Activated T-cell treated with anti-CD3 and anti-CD28 coated beads for 48 hours (primary cell): ENCODE data around the gene TKFC.

ENCODE experiments used
- DNase-seq: peaks from one replicate; pipeline ENCODE4 v3.0.0-alpha.2; 2020; ENCODE audit warnings: low read depth

TKFC gene

DNA sequence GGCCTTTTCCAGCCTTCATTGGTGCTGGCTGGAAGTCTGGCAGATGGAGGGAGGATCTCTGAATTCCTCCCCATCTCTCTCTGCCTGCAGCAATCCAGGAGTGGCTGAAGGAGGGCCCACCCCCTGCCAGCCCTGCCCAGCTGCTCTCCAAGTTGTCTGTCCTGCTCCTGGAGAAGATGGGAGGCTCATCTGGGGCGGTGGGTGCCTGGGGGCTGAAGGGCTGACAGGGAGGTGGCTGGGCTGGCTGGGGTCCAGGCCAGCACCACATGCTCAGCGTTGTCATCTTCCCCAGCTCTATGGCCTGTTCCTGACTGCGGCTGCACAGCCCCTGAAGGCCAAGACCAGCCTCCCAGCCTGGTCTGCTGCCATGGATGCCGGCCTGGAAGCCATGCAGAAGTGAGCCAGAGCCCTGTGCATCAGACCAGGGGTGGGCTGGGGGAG lies 12.2 kb downstream of the TKFC start:
- no peak for DNase-seq

DNA sequence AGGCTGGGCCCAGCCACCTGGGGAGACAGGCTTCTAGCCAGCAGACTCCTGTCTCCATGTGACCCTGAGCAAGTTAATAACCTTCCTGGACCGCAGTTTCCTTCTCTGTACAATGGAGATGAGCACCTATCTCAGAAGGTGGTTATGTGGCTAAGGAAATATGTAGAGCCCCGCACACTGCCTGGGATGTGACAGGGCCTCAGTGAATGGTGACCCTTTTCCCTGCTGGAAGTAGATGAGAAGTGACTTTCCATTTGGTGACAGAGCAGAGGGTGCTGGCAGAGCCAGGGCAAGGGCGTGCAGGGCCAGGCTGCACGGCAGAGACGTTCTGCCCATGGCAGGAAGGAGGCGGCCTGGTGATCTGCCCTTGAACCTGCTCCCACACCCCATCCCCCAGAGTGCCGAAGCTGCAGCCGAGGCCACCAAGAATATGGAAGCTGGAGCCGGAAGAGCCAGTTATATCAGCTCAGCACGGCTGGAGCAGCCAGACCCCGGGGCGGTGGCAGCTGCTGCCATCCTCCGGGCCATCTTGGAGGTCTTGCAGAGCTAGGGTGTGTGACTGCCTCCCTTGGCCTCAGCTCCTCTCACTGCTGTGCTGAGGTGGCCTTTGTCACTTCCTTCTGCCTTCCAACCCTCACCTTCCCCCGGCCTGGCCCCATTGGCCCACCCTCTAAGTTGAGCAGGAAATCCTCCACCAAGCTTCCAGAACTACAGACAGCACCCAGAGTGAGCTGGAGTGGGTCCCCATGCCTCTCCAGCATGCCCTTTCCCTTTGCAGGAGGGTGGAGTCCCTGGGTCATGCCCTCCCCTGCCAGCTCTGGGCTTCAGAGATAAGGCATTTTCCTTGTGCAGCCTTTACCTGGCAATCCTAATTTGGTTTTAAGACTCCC lies 13.2 kb downstream of the TKFC start:
- DNase-seq, result no peak

DNA sequence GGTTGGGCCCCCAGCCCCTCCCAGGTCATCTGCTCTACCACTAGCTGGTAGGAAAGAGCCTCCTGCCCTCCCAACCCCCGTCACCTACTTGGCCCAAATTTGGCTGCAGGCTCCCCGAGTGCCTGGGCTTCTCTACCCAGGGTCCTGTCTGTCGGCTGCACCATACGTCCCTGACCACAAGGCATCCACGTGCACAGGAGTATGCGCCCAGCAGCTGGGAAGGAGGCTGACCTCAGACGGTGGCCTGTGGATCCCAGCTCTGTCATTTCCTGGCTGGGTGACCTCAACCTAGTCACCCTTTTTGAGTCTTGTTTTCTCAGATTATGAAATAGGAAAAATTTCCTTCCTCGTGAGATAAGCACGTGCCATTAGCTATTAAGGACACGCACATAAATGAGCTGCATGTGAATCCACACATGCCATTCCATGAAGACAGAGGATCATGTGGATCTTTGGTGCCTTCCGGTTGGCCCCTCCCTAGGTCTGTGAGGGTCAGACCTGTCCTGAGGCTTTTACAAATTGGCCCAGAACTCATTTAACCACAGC lies 15.0 kb downstream of the TKFC start:
- DNase-seq, result no peak

DNA sequence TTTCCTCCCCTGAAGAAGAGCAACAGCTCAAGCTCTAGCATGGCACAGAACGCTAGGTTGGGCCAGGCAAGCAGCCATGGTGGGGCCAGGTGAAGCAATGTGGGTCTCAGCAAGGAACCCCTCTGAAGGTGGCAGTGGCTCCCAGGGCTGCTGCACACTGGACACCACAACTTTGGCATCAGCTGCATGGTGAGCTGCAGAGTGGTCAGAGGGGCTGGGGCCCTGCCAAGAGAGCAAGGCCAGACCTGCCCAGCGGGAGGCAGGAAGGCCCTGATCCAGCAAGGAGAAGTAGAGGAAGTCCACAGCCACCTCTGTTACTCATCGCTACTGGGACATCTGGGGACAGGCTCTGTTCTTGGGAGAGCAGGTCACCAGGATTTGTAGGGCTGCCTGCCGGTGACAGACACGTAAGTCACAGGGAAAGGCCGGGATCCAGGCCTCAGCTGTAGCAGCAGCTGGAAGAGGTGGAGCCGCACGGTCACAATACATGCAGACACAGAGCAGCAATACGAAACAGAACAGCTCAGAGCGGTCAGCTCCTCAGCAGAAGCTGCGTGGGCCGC lies 16.2 kb downstream of the TKFC start:
- no peak for DNase-seq

DNA sequence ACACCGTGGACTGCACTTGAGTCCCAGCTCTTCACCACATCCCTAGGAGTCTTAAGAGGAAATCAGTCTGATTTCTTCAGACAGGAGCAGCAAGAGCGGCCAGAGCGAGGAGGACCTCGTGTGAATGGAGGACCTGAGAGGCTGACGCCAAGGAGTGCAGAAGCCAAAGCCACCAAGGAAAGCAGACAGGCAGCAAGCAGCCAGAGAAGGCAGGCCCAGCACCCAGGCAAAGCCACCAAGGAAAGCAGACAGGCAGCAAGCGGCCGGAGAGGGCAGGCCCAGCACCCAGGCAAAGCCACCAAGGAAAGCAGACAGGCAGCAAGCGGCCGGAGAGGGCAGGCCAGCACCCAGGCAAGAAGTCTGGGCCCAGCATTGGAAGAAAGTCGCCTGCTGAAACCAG lies 16.9 kb downstream of the TKFC start:
- DNase-seq, result no peak

DNA sequence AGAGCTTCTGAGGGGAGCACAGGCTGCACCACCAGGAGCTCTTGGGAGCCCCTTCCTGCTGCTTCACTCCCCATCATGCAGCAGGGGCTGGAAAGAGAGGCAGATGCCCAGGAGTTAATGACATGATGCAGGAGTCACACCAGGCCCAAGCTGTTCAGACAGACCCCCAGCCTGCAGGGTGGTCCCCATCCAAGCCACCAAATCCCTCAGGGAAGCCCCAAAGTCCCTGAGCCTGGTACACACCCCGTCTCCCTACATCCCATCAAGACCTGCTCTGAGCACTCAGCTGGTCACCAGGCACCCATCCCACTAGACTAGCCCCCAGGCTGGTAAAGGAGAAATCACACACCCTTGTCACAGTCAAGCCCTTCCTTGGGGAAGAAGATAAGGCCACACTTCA lies 17.3 kb downstream of the TKFC start:
- no peak for DNase-seq

DNA sequence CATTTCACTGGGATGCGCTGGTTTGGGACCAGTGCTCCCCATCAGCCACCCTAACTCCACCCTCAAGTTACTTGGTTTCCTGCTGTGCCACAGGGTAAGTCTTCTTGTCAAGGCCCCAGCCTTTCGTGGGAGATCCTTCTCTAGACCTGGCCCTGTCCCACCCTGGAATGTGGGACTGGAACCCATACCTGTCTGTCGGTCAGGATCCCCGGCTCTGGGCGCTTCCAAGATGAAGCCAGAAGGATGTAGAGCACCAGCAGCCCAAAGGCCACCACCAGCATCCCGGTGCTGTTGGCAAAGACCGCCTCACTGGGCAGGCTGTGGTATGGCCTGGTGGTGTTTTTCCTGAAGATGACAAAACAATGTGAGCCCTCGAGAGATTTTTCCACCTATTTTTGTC lies 17.8 kb downstream of the TKFC start:
- DNase-seq, result no peak

DNA sequence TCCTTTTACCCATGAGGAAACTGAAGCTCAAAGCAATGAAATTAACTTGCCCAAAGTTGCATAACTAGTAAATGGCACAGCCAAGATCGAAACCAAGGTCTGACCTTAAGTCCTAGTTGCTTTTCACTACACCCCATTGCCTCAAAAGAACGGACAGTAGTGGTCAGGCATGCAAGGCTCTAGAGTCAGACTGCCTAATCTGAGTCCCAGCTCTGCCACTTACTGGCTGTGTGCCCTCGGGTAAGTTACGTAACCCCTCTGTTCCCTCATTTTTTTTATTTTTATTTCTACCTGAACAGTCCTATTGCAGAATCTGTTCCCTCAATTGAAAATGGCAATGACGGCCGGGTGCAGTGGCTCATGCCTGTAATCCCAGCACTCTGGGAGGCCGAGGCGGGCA lies 19.0 kb downstream of the TKFC start:
- DNase-seq, result no peak

DNA sequence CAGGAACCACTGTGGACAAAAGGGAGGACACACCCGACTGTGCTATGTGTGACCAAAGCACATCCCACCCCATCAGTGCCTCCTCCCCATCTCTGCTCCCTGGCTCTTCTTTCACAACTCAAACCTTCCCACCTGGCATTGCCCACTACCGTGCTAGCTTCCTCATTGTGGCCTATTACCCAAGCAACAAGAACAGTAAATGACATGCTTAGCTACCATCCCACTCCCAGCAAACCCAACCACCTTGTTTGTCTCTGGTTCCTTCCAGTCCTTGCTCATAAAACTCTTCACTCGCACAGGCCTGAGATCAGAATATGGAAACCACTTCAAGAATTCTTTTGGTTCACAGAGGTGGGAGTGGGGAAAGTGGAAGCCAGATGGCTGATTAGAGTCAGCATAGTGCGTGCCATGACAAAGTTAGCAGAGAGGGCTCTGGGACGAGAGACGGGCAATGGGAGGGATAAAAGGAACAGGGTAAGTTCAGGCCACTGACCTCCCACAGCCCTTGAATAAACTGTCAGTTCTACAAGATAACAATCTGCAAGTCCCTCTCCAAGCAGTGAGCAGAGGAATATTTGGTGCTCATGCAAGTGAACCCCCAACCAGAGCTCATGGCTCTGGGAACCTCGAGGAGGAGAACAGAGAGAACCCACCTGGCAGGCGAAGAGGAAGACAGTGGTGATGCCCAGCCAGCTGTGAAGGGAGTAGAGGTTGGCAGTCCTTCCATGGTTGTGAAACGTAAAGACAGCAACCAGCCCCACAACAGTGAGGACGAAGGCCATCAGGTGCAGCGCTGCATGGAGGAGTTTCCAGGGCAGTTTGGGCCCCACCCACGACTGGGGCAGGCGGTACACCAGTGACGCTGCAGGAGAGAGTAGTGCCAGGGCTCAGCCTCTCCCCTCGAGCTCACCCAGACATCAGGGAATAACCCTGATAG lies 20.4 kb downstream of the TKFC start:
- DNase-seq, result no peak

DNA sequence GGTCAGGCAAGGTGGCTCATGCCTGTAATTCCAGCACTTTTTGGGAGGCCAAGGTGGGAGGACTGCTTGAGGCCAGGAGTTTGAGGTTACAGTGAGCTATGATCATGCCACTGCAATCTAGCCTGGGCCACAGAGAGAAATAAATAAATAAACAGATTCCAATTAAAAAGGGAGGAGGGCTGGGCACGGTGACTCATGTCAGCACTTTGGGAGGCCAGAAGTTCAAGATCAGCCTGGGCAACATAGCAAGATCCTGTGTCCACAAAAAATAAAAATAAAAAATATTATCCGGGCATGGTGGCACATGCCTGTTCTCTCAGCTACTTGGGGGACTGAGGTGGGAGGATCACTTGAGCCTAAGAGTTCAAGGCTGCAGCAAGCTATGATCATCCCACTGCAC lies 21.2 kb downstream of the TKFC start:
- DNase-seq, result no peak

DNA sequence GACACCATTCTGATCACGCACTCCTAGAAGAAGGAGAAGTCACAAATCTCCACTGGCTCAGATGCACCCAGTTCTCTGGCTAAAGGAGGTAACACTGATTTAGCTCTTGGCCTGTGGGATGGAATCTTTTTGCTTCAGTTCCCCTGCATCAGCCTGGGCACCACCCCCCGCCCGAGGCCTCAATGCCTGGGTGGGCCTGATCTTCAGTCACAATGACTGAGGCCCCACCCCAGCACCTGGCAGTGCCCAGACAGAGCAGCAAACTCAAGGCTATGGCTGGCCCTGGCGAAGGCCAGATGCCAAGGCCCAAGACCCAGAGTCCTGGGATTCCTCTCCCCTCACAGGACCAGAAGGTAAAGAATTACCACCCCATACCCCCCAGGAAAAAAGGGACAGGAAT lies 23.7 kb downstream of the TKFC start:
- DNase-seq, result no peak

DNA sequence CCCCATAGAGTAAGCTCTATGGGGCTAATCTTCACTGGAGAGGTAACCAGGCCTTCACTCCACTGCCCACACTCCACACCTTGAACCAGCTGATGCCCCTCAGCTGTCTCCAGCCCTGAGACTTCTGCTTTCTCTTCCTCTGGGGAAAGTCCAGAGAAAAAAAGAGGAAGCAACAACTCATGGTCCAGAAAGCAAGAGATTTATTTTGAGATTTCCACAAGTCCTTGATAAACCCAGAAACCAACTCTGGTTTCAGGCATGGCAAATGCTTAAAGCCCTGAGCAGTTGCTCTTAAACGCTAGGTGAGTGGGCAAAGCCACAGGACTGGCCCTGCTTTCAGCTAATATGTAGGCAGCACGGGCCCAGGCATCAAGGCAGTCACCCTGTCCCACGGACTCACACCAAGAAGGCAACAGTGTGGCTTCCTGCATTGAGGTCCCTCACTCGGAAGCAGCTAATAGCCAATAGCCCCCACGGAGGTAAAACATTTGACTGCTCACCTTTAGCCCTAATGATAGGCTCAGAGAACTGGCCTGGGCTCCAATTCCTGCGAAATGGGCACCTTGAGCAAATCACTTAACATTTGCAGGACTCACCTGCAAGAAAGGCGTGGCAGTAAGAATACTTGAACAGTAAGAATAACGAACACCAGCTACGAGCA lies 24.3 kb downstream of the TKFC start:
- DNase-seq, result no peak

DNA sequence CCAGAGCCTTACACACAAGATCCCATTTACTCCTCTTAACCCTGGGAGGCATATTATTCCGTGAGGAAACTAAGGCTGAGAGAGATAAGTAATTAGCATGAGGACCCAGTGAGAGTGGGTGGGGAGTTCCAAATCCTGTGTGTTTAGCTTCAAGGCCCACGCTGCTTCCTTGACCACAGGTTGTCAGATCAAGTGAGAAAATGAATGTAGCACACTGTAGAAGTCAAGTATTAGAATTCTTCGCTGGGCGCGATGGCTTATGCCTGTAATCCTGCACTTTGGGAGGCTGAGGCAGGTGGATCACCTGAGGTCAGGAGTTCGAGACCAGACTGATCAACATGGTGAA lies 24.8 kb downstream of the TKFC start:
- no peak for DNase-seq

DNA sequence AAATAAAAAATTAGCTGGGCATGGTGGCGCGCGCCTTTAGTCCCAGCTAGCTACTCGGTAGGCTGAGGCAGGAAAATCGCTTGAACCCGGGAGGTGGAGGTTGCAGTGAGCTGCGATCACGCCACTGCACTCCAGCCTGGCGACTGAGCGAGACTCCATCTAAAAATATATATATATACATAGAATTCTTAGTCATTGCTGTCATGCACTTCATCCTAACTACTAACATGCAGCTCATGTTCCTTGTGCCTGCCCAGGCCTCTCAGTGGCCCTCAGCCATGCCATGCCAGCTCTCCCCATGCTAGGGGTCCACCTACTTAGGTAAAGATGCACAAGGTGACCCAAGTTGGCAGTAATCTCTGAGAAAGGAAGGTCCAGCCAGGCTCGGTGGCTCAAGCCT lies 25.5 kb downstream of the TKFC start:
- DNase-seq, result no peak

DNA sequence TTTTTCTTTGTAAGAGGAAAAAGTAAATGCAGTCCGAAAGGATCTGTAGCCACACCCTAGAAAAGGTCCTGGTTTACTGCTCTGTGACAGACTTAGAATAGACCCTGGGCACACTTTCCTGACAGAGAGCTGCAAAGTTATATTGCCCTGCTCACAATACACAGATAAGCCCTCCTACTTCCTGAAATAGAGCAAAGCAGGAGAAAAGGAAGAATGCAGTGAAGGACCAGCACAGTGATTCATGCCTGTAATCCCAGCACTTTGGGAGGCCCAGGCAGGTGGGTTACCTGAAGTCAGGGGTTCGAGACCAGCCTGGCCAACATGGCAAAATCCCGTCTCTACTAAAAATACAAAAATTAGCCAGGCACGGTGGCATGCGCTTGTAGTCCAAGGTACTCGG lies 26.5 kb downstream of the TKFC start:
- no peak for DNase-seq

DNA sequence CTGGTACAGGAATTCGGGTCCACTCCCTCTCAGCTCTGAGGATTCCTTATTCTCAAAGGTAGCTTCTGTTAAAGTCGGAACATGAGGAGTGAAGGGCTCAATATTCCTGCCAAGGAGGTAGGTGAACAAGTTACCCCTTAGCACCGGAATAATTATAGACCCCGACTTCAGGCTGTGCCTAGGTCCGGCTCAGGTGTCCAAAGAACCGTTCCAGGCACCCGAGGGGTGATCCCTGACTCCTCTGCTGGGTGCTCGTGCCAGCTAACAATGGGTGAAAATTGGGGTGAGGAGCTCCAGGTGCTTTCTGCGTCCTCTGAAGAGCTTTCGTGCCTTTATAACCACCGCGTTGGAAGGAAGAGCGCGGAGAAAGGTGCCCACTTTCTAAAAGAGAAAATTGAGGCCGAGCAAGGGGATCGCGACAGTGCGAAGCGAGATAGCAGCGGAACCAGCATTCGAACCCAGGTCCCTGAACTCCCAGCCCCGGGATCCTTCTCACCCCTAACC lies 28.3 kb downstream of the TKFC start:
- DNase-seq, result no peak

DNA sequence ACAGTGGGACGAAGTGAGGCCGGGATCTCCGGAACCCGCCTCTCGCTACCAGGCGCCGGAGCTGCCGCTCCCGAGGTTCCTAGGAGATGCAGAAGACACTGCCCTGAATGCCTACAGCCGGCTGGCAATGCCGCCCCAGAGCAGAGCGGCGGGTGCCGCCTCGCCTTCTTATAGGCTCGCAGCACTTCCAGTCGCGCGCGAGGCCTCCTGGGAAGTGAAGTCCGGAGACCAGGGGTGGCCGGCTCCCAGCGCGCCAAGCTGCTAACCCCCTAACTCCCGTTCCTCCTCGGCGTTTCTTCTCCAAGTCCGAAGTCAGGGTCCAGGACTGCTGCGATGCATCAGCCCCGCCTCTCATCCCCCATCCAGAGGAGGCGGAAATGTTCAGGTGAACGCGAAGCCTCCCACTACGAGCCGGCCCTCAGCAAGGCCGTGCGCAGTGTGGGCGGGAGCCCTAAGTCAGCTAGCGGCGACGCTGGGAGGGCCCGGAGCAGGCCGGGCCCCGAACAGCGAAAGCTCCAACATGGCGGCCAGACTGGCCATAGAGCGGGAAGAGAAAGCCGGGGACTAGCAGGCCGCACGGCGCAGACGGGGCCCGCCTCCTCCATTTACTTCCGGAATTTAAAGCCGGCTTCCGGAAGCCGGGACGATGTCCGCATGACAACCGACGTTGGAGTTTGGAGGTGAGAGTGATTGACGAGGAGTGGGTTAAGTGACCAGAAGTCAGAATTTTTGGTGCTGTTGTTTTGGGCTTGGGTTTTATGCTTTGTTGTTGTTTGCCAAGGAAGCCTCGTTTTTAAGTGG lies 28.9 kb downstream of the TKFC start, which contains the start of the genes CYB561A3 and TMEM138:
Gene CYB561A3, minus strand, starts transcription at position 142 of the 801 bp plus-strand sequence. CDS start 5,169 bp downstream, outside the sequence.
Gene TMEM138, plus strand, starts transcription at position 634 of the 801 bp plus-strand sequence. CDS start 2,017 bp downstream, outside the sequence.
- DNase-seq, result peak; percentile 92

DNA sequence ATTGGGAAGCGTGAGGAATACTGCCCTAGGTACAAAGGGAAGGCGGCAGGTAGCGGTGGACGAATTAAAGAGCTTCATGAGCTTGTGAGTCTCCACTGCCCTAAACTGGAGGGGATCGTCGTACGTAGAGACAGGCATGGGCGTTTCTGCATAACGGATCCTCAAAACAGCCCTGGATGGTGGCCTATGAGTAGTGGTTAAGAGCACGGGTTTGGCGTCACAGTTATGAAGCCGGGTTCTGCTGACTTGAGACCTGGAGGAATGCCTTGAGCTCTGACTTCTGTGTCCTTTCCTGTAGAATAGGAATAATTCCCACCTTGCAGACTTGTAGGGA lies 29.5 kb downstream of the TKFC start:
- peak; percentile 8 for DNase-seq

DNA sequence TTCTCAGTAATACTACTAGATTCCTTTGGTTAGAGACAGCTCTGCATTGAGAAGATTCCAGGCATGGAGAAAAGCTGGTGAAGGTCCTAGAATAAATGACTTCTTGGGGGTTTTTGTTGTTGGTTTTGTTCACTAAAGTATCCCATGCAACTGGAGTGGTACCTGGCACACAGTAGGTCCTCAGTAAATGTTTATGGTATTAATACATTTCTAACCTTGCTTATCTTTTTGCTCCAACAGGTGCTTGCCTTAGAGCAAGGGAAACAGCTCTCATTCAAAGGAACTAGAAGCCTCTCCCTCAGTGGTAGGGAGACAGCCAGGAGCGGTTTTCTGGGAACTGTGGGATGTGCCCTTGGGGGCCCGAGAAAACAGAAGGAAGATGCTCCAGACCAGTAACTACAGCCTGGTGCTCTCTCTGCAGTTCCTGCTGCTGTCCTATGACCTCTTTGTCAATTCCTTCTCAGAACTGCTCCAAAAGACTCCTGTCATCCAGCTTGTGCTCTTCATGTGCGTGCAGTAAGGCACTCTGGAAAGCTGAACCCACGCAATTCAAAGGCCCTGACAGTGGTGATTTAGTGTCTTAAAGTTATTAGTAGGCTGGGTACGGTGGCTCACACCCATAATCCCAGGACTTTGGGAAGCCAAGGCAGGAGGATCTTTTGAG lies 31.1 kb downstream of the TKFC start:
- DNase-seq, result no peak

DNA sequence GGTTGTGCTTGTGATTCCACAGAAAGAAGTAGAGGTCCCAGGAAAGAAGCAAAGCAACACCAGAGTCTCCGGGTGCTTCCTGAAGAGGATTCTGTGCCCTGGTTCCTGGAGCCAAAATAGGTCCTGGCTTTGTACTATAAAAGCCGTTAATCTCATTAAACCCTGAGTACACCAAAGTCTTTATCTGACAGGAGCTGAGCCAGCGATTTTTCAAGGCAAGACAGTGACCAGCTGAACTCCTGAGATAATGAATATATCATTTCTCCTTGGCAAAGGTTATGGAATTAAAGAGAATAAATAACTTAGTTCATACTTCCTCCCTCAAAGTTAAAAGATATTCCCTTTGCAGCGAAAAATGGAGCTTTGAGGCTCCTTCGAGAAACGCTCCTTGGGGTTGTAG lies 34.4 kb downstream of the TKFC start:
- no peak for DNase-seq
